ENCODE results near the gene NINL.

NINL gene

DNA sequence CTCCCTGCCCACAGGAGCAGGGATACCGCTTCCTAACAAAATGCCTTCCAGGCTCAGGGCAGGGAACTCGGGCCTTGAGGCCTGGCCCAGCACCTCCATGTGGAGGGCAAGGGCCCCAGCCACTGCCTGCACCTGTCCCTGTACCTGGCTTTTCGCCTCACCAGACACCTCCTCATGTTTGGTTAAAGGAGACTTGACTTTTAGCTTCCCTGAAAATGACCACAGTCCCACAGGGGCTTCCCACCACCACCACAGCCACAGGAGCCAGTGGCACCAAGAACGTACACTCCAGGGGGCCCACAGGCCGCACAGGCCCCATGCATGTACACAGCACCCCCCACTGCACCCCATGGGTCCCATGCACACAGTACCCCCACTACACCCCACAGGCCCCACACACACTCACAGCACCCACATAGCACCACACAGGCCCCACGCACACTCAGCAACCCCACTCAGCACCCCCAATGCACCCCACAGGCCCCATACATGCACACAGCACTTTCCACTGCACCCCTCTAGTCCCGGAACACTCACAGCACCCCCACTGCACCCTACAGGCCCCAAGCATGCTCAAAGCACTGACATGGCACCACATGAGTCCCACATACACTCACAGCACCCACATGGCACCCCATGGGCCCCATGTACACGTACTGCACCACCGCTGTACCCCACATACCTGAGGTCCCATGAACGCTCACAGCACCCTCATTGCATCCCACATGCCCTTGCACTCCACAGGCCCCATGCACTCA lies 91.4 kb downstream of the NINL start:
- Mint-ChIP-seq H3K27me3 (no peaks in the 10 kb centered on the region), H3K4me1 (ENCODE audit: low read depth in 2 of 2) (no peaks in the 10 kb centered on the region), H3K36me3 (ENCODE audit: insufficient read depth) (no peaks in the 10 kb centered on the region), H3K9me3 (no peaks in the 10 kb centered on the region), H3K4me3 (no peak overlapping the region), H3K27ac (no peak overlapping the region)
- DNase-seq (no peak), ATAC-seq (replicated peaks) (no peak)

DNA sequence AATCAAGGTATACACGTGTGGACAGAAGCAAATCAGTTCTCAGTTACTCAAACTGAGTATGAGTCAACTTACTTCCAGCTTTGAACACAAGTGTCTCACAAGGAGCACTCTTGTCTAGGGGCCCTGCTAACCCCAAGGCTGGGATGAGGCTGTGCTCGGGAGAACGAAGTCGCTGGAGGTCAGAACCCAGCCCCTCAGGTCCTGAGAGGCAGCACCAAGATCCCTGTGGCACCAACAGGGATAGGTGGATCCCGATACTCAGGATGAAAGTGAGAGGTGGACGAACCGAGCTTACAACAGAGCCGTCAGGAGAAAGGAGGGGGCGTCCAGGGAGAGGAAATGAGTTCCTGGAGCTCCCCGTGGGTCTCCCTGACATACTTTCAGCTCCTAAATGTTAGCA lies 92.2 kb downstream of the NINL start:
- no peaks in the 10 kb centered on the region for H3K4me1 Mint-ChIP-seq (ENCODE audit: low read depth in 2 of 2)
- H3K27me3 Mint-ChIP-seq, result no peaks in the 10 kb centered on the region
- H3K4me3 Mint-ChIP-seq, result no peak overlapping the region
- no peak for DNase-seq
- ATAC-seq (replicated peaks), result no peak
- H3K9me3 Mint-ChIP-seq, result no peaks in the 10 kb centered on the region
- no peak overlapping the region for H3K27ac Mint-ChIP-seq
- no peaks in the 10 kb centered on the region for H3K36me3 Mint-ChIP-seq (ENCODE audit: insufficient read depth)

GRCh38 chr20:25491446-25492038 lies 93.8 kb downstream of the NINL start:
- H3K4me3 Mint-ChIP-seq, result no peak overlapping the region
- H3K27ac Mint-ChIP-seq, result no peak overlapping the region
- H3K27me3 Mint-ChIP-seq, result no peaks in the 10 kb centered on the region
- H3K9me3 Mint-ChIP-seq, result no peaks in the 10 kb centered on the region
- H3K36me3 Mint-ChIP-seq (ENCODE audit: insufficient read depth), result no peaks in the 10 kb centered on the region
- DNase-seq (no peak), ATAC-seq (replicated peaks) (no peak)
- H3K4me1 Mint-ChIP-seq (ENCODE audit: low read depth in 2 of 2), result peaks cover under 1% of the 10 kb centered on the region in 2 donors

DNA sequence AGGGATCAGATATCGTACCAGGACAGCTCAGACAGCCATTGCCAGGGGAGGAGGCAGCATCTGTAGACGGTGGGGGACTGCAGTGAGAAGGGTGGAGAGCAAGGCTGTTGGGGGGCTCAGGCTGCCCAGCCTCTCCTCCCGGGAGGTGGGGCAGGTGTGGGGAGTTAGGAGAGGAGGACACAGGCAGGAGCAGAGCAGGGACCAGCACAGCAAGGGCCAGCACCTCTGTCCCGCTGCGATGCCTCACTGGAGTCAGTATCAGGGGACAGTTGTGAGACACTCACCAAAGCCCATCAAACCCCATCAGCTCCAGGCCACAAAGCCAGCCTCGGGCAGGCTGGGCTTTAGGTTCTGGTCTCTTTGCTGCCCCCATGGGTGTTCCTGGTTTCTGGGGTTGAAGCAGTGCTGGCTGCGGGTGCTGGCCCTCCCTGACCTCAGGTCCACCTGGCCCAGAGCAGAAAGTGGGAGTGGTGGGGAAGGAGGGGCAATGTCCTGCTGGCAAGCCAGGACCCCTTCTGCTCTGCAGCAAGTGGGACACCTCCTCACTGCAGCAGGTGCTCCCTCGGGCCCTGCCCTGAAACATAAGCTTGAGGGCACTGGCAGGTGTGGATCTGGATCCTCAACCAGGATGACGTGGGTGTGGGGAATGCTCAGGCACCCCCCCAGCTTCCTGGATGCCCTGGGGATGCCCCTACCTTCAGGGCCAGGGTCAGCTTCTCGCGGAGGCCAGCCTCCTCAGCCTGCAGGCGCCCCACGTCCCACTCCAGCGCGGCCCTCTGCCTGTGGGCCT lies 94.5 kb downstream of the NINL start:
- Mint-ChIP-seq H3K4me3 (no peak overlapping the region), H3K27ac (peak overlapping the region in 1 of 2 donors; percentile 33)
- ATAC-seq (replicated peaks), result no peak

DNA sequence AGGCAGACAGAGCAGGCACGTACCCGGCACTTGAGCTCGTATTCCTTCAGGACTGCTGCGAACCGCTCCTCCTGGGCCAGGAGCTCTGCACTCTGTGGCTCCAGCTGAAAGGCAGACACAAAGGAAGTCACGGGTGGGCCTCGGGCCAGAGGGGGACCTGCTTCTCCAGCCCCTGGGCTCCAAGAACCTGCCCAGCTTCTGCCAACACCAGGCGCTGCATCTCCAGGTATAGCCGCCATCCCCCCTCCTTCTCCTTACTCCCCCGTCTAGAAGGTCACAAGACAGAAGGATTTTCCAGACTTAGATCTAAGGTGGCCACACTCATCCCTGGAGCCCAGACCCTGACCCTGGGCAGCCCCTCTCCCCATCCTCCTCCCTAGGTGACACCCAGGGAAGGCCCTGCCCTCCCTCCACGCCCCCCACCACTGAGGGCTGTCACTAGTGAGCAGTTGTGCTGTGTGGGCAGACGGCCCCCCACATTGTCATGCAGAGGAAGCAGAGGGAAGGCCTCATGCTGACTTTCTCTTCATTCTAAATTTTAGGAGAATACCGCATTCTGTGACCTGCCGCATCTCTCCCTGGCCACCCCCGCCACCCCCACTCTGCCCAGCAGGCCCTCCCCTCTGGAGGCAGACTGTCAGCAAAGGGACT lies 96.0 kb downstream of the NINL start:
- no peaks in the 10 kb centered on the region for H3K36me3 Mint-ChIP-seq (ENCODE audit: insufficient read depth)
- H3K27me3 Mint-ChIP-seq, result no peaks in the 10 kb centered on the region
- peaks cover 13 to 14% of the 10 kb centered on the region in 2 donors for H3K4me1 Mint-ChIP-seq (ENCODE audit: low read depth in 2 of 2)
- DNase-seq, result no peak
- H3K9me3 Mint-ChIP-seq, result no peaks in the 10 kb centered on the region
- H3K4me3 Mint-ChIP-seq, result no peak overlapping the region
- no peak overlapping the region for H3K27ac Mint-ChIP-seq
- ATAC-seq (replicated peaks), result no peak

More for the DNA sequence above, 94.5 kb downstream of the NINL start:
- Mint-ChIP-seq H3K36me3 (ENCODE audit: insufficient read depth) (no peaks in the 10 kb centered on the region), H3K9me3 (no peaks in the 10 kb centered on the region), H3K4me1 (ENCODE audit: low read depth in 2 of 2) (peaks cover 5% of the 10 kb centered on the region in 2 donors), H3K27me3 (no peaks in the 10 kb centered on the region)
- no peak for DNase-seq

DNA sequence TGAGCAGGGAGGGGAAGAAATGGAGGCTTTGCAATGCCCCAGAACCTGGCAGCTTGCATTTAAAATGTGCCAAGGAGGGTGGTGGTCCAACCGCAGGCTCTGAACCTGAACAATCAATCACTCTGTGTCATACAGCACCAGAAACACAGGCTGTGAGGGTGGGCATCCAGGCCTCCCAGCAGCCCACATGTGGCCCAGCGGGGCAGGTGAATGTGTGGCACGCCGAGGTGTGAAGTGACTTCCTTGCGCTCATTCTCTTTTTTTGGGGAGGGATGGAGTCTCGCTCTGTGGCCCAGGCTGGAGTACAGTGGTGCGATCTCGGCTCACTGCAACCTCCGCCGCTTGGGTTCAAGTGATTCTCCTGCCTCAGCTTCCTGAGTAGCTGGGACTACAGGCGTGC lies 97.4 kb downstream of the NINL start:
- Mint-ChIP-seq H3K27ac (no peak overlapping the region), H3K4me3 (no peak overlapping the region), H3K9me3 (no peaks in the 10 kb centered on the region), H3K27me3 (peaks cover 0 to 11% of the 10 kb centered on the region in 2 donors), H3K36me3 (ENCODE audit: insufficient read depth) (peaks cover 3% of the 10 kb centered on the region), H3K4me1 (ENCODE audit: low read depth in 2 of 2) (peaks cover 14 to 17% of the 10 kb centered on the region in 2 donors)
- DNase-seq (no peak), ATAC-seq (replicated peaks) (no peak)

DNA sequence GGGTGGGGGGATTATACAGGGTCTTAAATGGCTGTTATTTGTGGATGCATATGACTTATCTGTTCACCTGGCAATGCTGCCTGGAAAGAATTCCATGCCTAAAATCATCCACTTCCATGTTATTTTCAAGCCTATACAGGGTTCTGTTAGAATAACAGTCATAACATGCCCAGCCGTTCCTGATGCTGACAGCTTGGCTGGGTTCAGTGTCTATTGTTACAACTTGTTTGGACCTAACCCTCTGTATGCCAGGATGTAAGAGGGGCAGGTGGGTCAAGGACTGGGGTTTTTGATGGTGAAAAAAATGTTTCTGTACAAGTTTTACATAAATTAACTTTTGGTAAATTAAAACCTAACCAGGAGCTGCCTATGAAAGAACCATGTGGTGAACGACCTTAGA lies 98.0 kb downstream of the NINL start:
- H3K36me3 Mint-ChIP-seq (ENCODE audit: insufficient read depth), result peaks cover 3% of the 10 kb centered on the region
- DNase-seq, result no peak
- H3K4me3 Mint-ChIP-seq, result no peak overlapping the region
- H3K27ac Mint-ChIP-seq, result no peak overlapping the region
- no peaks in the 10 kb centered on the region for H3K9me3 Mint-ChIP-seq
- H3K4me1 Mint-ChIP-seq (ENCODE audit: low read depth in 2 of 2), result peaks cover 14 to 17% of the 10 kb centered on the region in 2 donors
- ATAC-seq (replicated peaks), result no peak
- peaks cover 0 to 11% of the 10 kb centered on the region in 2 donors for H3K27me3 Mint-ChIP-seq

DNA sequence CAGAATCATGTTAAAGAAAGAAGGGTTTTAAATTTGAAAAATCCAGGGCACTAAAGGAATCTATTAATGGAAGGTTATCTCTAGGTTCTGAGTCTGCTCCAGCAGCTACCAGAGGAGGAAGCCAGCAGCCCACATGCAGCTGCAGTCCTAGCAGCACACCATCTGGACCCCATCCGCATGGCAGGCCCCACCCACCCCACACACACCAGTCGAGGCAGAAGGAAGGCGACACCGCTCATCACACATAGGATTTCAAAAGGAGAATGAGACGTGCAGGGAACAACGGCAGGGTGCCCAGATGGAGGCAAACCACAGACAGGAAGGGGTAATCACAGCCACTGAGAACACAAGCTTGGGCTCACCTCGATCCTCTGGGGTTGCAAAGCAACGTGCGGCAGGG lies 99.0 kb downstream of the NINL start:
- ATAC-seq (replicated peaks) (no peak), DNase-seq (no peak)
- H3K27me3 Mint-ChIP-seq, result peaks cover 0 to 11% of the 10 kb centered on the region in 2 donors
- H3K9me3 Mint-ChIP-seq, result no peaks in the 10 kb centered on the region
- peaks cover 3% of the 10 kb centered on the region for H3K36me3 Mint-ChIP-seq (ENCODE audit: insufficient read depth)
- no peak overlapping the region for H3K27ac Mint-ChIP-seq
- no peak overlapping the region for H3K4me3 Mint-ChIP-seq
- H3K4me1 Mint-ChIP-seq (ENCODE audit: low read depth in 2 of 2), result peaks cover 14 to 17% of the 10 kb centered on the region in 2 donors

GRCh38 chr20:25485872-25486271 lies 99.5 kb downstream of the NINL start:
- H3K36me3 Mint-ChIP-seq (ENCODE audit: insufficient read depth), result peaks cover 3% of the 10 kb centered on the region
- no peak for DNase-seq
- ATAC-seq (replicated peaks), result no peak
- H3K9me3 Mint-ChIP-seq, result no peaks in the 10 kb centered on the region
- H3K4me1 Mint-ChIP-seq (ENCODE audit: low read depth in 2 of 2), result peaks cover 14 to 17% of the 10 kb centered on the region in 2 donors
- no peak overlapping the region for H3K4me3 Mint-ChIP-seq
- H3K27me3 Mint-ChIP-seq, result peaks cover 0 to 11% of the 10 kb centered on the region in 2 donors
- H3K27ac Mint-ChIP-seq, result no peak overlapping the region

DNA sequence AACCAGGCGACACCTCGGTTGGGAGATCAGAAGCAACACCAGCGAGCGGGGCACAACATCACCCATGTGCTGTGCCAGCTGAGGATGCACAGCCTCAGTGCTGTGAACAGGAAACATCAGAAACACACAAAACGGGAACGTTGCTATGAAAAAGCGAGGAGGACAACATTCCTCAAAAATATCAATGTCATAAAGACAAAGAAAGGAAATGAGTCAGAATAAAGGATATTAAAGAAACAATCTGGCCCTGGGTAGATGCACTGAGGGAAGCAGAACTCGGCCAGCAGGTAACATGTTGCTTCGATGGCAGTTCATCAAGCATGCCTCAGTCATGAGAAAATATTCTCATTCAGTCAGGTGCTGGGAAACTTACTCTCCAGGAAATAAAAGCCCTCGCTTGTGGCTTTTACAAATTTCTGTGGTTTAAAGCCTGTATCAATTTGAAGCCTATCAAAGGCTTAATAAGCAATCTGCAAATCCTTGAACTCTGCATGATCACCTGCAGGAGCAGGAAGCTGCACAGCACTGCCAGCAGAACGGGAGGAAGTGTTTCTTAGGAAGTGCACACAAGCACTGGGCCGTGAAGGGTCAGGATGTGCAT lies 100.3 kb downstream of the NINL start:
- Mint-ChIP-seq H3K27ac (peak overlapping the region; percentile 29 to 45), H3K36me3 (ENCODE audit: insufficient read depth) (peaks cover 3% of the 10 kb centered on the region)

GRCh38 chr20:25484224-25484846 lies 101.0 kb downstream of the NINL start:
- Mint-ChIP-seq H3K4me3 (peak overlapping the region; percentile 27 to 29), H3K9me3 (no peaks in the 10 kb centered on the region), H3K27ac (peak overlapping the region; percentile 29 to 45), H3K36me3 (ENCODE audit: insufficient read depth) (peaks cover 3% of the 10 kb centered on the region), H3K27me3 (peaks cover 0 to 11% of the 10 kb centered on the region in 2 donors), H3K4me1 (ENCODE audit: low read depth in 2 of 2) (peaks cover 14 to 17% of the 10 kb centered on the region in 2 donors)
- DNase-seq (no peak), ATAC-seq (replicated peaks) (no peak)

More for the DNA sequence above, 100.3 kb downstream of the NINL start:
- no peak for ATAC-seq (replicated peaks)
- Mint-ChIP-seq H3K27me3 (peaks cover 0 to 11% of the 10 kb centered on the region in 2 donors), H3K9me3 (no peaks in the 10 kb centered on the region), H3K4me1 (ENCODE audit: low read depth in 2 of 2) (peaks cover 14 to 17% of the 10 kb centered on the region in 2 donors), H3K4me3 (peak overlapping the region; percentile 27 to 29)
- no peak for DNase-seq

DNA sequence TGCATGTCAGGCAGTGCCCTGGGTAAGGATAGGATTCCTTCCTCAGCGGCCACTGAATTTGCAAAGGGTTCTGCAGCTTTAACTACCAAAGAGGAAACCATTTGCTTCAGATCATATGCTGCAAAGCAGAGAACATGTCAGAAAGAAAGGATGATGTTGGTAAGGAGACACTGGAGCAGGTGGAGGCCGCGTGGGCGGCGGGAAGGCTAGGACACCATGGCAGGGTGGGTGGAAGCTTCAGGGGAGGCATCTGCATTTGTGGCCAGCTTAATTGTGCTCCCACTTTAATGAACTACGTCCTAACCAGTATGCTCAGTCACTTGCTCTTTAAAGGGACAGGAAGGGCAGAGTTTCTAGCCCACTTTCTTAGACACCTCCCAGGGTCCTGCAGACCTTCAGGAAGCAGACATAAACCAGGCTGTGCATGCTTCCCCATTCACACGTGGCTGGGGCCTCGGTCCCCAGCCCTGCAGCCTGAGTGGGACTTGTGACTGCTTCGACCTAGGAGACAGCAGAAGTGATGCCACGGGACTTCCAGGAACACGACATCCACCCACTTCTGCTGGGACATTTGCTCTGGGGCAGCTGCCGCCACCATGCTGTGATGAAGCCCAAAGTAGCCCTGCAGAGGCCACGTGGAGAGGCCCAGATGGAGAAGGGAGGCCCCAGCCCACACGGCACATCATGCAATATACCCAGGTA lies 101.7 kb downstream of the NINL start:
- DNase-seq (no peak), ATAC-seq (replicated peaks) (no peak)
- Mint-ChIP-seq H3K36me3 (ENCODE audit: insufficient read depth) (peaks cover 3% of the 10 kb centered on the region), H3K4me1 (ENCODE audit: low read depth in 2 of 2) (peaks cover 14 to 17% of the 10 kb centered on the region in 2 donors), H3K9me3 (no peaks in the 10 kb centered on the region), H3K4me3 (no peak overlapping the region), H3K27me3 (peaks cover 0 to 11% of the 10 kb centered on the region in 2 donors), H3K27ac (peak overlapping the region in 1 of 2 donors; percentile 45)
